GM12892 (cell line): Measurements from ENCODE around the gene IGSF21.

Source experiments
- POLR2A ChIP-seq: IDR thresholded peaks from 2 replicates; pipeline ENCODE4 v1.6.1; 2011; ENCODE audit warnings: low read depth, low read length, control low read depth
- POLR2AphosphoS5 ChIP-seq: IDR thresholded peaks from 2 replicates; pipeline ENCODE4 v1.6.1; 2011; ENCODE audit warnings: low read depth, low read length, control low read depth

DNA sequence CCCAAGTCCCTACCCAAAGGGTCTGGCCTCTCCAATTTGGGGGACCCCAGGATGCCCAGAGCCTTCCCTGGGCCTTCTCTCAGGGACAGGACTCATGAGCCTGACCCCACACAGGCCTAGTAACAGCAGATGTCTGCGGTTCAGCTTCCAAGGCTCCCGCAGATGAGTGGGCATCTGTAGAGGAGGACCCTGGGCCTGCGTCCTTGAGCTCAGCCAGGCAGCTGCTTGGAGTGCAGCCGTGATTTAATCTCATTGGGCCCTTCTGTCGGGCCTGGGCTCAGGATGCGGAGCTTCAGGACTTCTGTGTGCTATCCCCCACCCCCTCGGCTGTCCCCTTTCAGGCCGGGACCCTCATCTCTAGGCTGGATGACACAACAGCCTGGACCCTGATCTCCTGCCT, 35.4 kb downstream of the IGSF21 start:
- TF ChIP-seq POLR2A, result no peak
- TF ChIP-seq POLR2AphosphoS5, result no peak
